Mammary epithelial cell (primary cell): ENCODE measurements around the gene DOK3.

Experiments used
- CTCF ChIP-seq, 2 donors: IDR thresholded peaks in 1 of 2; conservative IDR thresholded peaks in 1 of 2; 2 replicates each; pipeline ENCODE4 v1.5.1; 2011 to 2012; ENCODE audit warnings: inconsistent platforms in 2 of 2, low read length in 2 of 2, mild to moderate bottlenecking in 2 of 2, control low read depth in 1 of 2, low read depth in 1 of 2; ENCODE audit not compliant: insufficient read depth in 1 of 2; ENCODE audit errors: extremely low read depth in 1 of 2
- EZH2 ChIP-seq: IDR thresholded peaks from 2 replicates; pipeline ENCODE4 v1.6.1; 2012; ENCODE audit warnings: low read length, inconsistent platforms, borderline replicate concordance

GRCh38 chr5:177456976-177457851, 52.4 kb downstream of the DOK3 start:
- TF ChIP-seq CTCF (conservative IDR thresholded peaks at IDR 0.05 in 1 of 2, IDR thresholded peaks at IDR 0.05 in 1 of 2; ENCODE audit: extremely low read depth in 1 of 2, insufficient read depth in 1 of 2, low read depth in 1 of 2, low read length in 2 of 2) (peak; percentile 44 to 64), EZH2 (no peak)
